Gastrocnemius medialis (tissue), 4 donors: ENCODE results near the gene ADSS1. TPM values are rescaled to one million over a fixed set of nuclear protein-coding genes. Genes with fewer than 3 reads are reported as not detected.

Experiments
- ATAC-seq, 2 donors: fragments of 150-250 bp; one replicate each; pipeline ENCODE4 v1.9.1; 2016
- DNase-seq, 2 donors: peaks; one replicate each; pipeline ENCODE4 v3.0.0-alpha.2; 2019
- H3K27ac ChIP-seq, 4 donors: fragments of 200-600 bp; sonication (generic); 1 replicate in 1 of 4; 2 replicates in 3 of 4; pipeline ENCODE4 v1.5.1; 2016 to 2018; ENCODE audit warnings: mild to moderate bottlenecking in 2 of 4, moderate library complexity in 1 of 4
- H3K27me3 ChIP-seq, 3 donors: fragments of 200-600 bp; sonication (generic) in 2 of 3; 1 replicate in 1 of 3; 2 replicates in 2 of 3; pipeline versions ENCODE4 v1.5.1 to v1.6.0; 2016 to 2019; ENCODE audit warnings: mild to moderate bottlenecking in 1 of 3, moderate library complexity in 1 of 3
- H3K36me3 ChIP-seq, 2 donors: fragments of 200-600 bp; sonication (generic) in 1 of 2; one replicate each; pipeline ENCODE4 v1.5.1; 2017 to 2018
- H3K4me1 ChIP-seq, 2 donors: fragments of 200-600 bp; sonication (generic) in 1 of 2; one replicate each; pipeline ENCODE4 v1.5.1; 2016 to 2017; ENCODE audit warnings: mild to moderate bottlenecking in 2 of 2
- H3K4me3 ChIP-seq, 4 donors: fragments of 200-600 bp; sonication (generic) in 3 of 4; 1 replicate in 1 of 4; 2 replicates in 3 of 4; pipeline ENCODE4 v1.5.1; 2016 to 2019; ENCODE audit warnings: mild to moderate bottlenecking in 2 of 4
- H3K9me3 ChIP-seq, 3 donors: fragments of 200-600 bp; sonication (generic) in 2 of 3; 1 replicate in 1 of 3; 2 replicates in 2 of 3; pipeline ENCODE4 v1.5.1; 2016 to 2019
- CTCF ChIP-seq, 5 experiments: fragments of 450-650 bp in 3 of 5; fragments of 200-600 bp in 2 of 5; sonication (generic) in 2 of 5; IDR thresholded peaks in 4 of 5; conservative IDR thresholded peaks in 1 of 5; 1 replicate in 4 of 5; 2 replicates in 1 of 5; pipeline ENCODE4 v1.5.1; 2016 to 2019; ENCODE audit warnings: antibody characterized with exemption in 5 of 5, mild to moderate bottlenecking in 3 of 5, moderate library complexity in 3 of 5
- POLR2A ChIP-seq, 2 donors: fragments of 450-650 bp; IDR thresholded peaks; one replicate each; pipeline ENCODE4 v1.6.1; 2017; ENCODE audit warnings: antibody characterized with exemption in 2 of 2, mild to moderate bottlenecking in 2 of 2, moderate library complexity in 2 of 2
- in situ Hi-C, 4 donors: fragments of 200-750 bp; cut with MboI; loops; one replicate each; pipeline versions ENCODE4 v1.15.0 to v1.8.0; 2017; ENCODE audit warnings: low sequenced_read_pairs in 4 of 4
- intact Hi-C: fragments of 100-400 bp; cut with DNase I; formaldehyde crosslinking; loops from one replicate; pipeline ENCODE4 v1.15.1; 2023; ENCODE audit warnings: low total_unique reads
- total RNA-seq, 4 donors: library from RNA; depleted of rRNA; stranded (reverse); fragments of >200 nt; gene quantifications; one replicate each; pipeline versions ENCODE4 v1.1.0 to v1.2.3, GENCODE V29; 2016

Gene ADSS1
- total RNA-seq, 4 donors from 2014 or later: 165 to 577 (median 232) TPM

- Histone ChIP-seq H3K27me3 (no peaks in the 10 kb centered on the region), H3K9me3 (no peaks in the 10 kb centered on the region), H3K4me1 (peaks cover 0 to 15% of the 10 kb centered on the region in 2 donors), H3K4me3 (no peak overlapping the region), H3K36me3 (peaks cover 0 to 21% of the 10 kb centered on the region in 2 donors), H3K27ac (no peak overlapping the region)
- peak; percentile 40 to 64 for DNase-seq
- in situ Hi-C loops (loop anchor here in 2 of 4 donors (5.0 kb wide), 1 partner anchor 61 kb away; no protein-coding TSS in a partner anchor), intact Hi-C loops (loop anchor here (1.0 kb wide), 1 partner anchor 58 kb away; no protein-coding TSS in a partner anchor)
- TF ChIP-seq CTCF (IDR thresholded peaks at IDR 0.05 in 4 of 5, conservative IDR thresholded peaks at IDR 0.05 in 1 of 5): peak; percentile 92 to 99 (median 95)
- no peak for TF ChIP-seq POLR2A (IDR thresholded peaks at IDR 0.05)
- peak; percentile 73 to 84 for ATAC-seq
Measured at GRCh38 chr14:104708606-104709268, 15.3 kb upstream of the ADSS1 start.

- no peak overlapping the region for H3K27ac ChIP-seq
- H3K36me3 ChIP-seq: peaks cover 0 to 19% of the 10 kb centered on the region in 2 donors
- intact Hi-C loops (no loop called here), in situ Hi-C loops (loop anchor here in 2 of 4 donors (5.0 kb wide), 1 partner anchor 62 kb away; no protein-coding TSS in a partner anchor)
- no peak overlapping the region for H3K4me3 ChIP-seq
- DNase-seq: no peak
- H3K4me1 ChIP-seq: peaks cover 0 to 15% of the 10 kb centered on the region in 2 donors
- no peaks in the 10 kb centered on the region for H3K27me3 ChIP-seq
- H3K9me3 ChIP-seq: no peaks in the 10 kb centered on the region
- no peak for TF ChIP-seq CTCF (IDR thresholded peaks at IDR 0.05 in 4 of 5, conservative IDR thresholded peaks at IDR 0.05 in 1 of 5)
- no peak for ATAC-seq
Measured at GRCh38 chr14:104709387-104710039, 14.5 kb upstream of the ADSS1 start.

- no peak overlapping the region for H3K4me3 ChIP-seq
- intact Hi-C loops (no loop called here), in situ Hi-C loops (no loop called here)
- H3K27ac ChIP-seq: no peak overlapping the region
- H3K9me3 ChIP-seq: no peaks in the 10 kb centered on the region
- ATAC-seq (no peak), DNase-seq (no peak)
- TF ChIP-seq CTCF (IDR thresholded peaks at IDR 0.05 in 4 of 5, conservative IDR thresholded peaks at IDR 0.05 in 1 of 5): no peak
- TF ChIP-seq POLR2A (IDR thresholded peaks at IDR 0.05): no peak
- H3K27me3 ChIP-seq: no peaks in the 10 kb centered on the region
- peaks cover 0 to 19% of the 10 kb centered on the region in 2 donors for H3K36me3 ChIP-seq
- H3K4me1 ChIP-seq: peaks cover 0 to 15% of the 10 kb centered on the region in 2 donors
Measured at GRCh38 chr14:104710071-104710735, 13.8 kb upstream of the ADSS1 start.

GRCh38 chr14:104712881-104713734, 10.9 kb upstream of the ADSS1 start:
- no peak overlapping the region for H3K4me3 ChIP-seq
- no peak overlapping the region for H3K27ac ChIP-seq
- H3K4me1 ChIP-seq: peaks cover 0 to 14% of the 10 kb centered on the region in 2 donors
- H3K27me3 ChIP-seq: no peaks in the 10 kb centered on the region
- DNase-seq (no peak), ATAC-seq (no peak)
- H3K36me3 ChIP-seq: peaks cover 0 to 19% of the 10 kb centered on the region in 2 donors
- in situ Hi-C loops: no loop called here
- intact Hi-C loops: no loop called here
- no peak for TF ChIP-seq POLR2A (IDR thresholded peaks at IDR 0.05)
- no peak for TF ChIP-seq CTCF (IDR thresholded peaks at IDR 0.05 in 4 of 5, conservative IDR thresholded peaks at IDR 0.05 in 1 of 5)
- no peaks in the 10 kb centered on the region for H3K9me3 ChIP-seq
